Esophagus squamous epithelium (tissue), 4 donors: ENCODE results near the gene SERPINA4.
"Not testable (repeated sequence)": the region's sequence is repeated elsewhere in the genome, so short reads cannot be mapped to it uniquely, and the experiment has no call there.

Source experiments
- CTCF ChIP-seq, 6 experiments: fragments of 450-650 bp in 4 of 6; fragments of 200-600 bp in 2 of 6; sonication (generic) in 2 of 6; IDR thresholded peaks; one replicate each; pipeline ENCODE4 v1.5.1; 2016 to 2019; ENCODE audit warnings: antibody characterized with exemption in 6 of 6, mild to moderate bottlenecking in 4 of 6, moderate library complexity in 4 of 6
- POLR2A ChIP-seq, 4 donors: fragments of 450-650 bp; IDR thresholded peaks; one replicate each; pipeline ENCODE4 v1.6.1; 2017; ENCODE audit warnings: antibody characterized with exemption in 4 of 4, mild to moderate bottlenecking in 4 of 4, moderate library complexity in 3 of 4

GRCh38 chr14:94577472-94577871, 16.2 kb downstream of the SERPINA4 start:
- TF ChIP-seq CTCF, POLR2A (IDR thresholded peaks at IDR 0.05): not testable (repeated sequence)
